ENCODE measurements around the gene ESPN.
"Not testable (repeated sequence)": the region's sequence is repeated elsewhere in the genome, so short reads cannot be mapped to it uniquely, and the experiment has no call there.

The ESPN gene

GRCh38 chr1:6486433-6487011, 61.9 kb downstream of the ESPN start:
- DNase-seq, result peak; percentile 90

- no peak for DNase-seq
Observed at GRCh38 chr1:6487804-6488484, 63.4 kb downstream of the ESPN start.

GRCh38 chr1:6488602-6489382, 64.2 kb downstream of the ESPN start:
- no peak for DNase-seq

- no peak for DNase-seq
Observed at GRCh38 chr1:6489383-6489765, 64.8 kb downstream of the ESPN start.

GRCh38 chr1:6489799-6490180, 65.2 kb downstream of the ESPN start:
- peak; percentile 76 for DNase-seq

- DNase-seq, result peak; percentile 43
Observed at GRCh38 chr1:6490181-6491080, 65.9 kb downstream of the ESPN start.

- DNase-seq, result no peak
Observed at GRCh38 chr1:6491081-6491449, 66.5 kb downstream of the ESPN start.

- no peak for DNase-seq
Observed at GRCh38 chr1:6491480-6491962, 66.9 kb downstream of the ESPN start, which contains the start of gene PLEKHG5. Gene PLEKHG5, minus strand, starts transcription at chr1:6491667. Its CDS starts 14,096 bp downstream, at chr1:6477571.

GRCh38 chr1:6491966-6492365, 67.4 kb downstream of the ESPN start:
- DNase-seq, result no peak

GRCh38 chr1:6493834-6494223, 69.3 kb downstream of the ESPN start:
- DNase-seq, result not testable (repeated sequence)

GRCh38 chr1:6494627-6495026, 70.1 kb downstream of the ESPN start:
- no peak for DNase-seq

GRCh38 chr1:6495041-6495441, 70.5 kb downstream of the ESPN start:
- peak; percentile 11 for DNase-seq

GRCh38 chr1:6495540-6496364, 71.2 kb downstream of the ESPN start:
- no peak for DNase-seq

GRCh38 chr1:6496365-6496721, 71.8 kb downstream of the ESPN start:
- no peak for DNase-seq

- DNase-seq, result no peak
Observed at GRCh38 chr1:6496890-6497214, 72.3 kb downstream of the ESPN start.

GRCh38 chr1:6497215-6497866, 72.8 kb downstream of the ESPN start:
- DNase-seq, result peak; percentile 51

GRCh38 chr1:6497867-6498575, 73.4 kb downstream of the ESPN start:
- no peak for DNase-seq

- no peak for DNase-seq
Observed at GRCh38 chr1:6498576-6499111, 74.1 kb downstream of the ESPN start.

GRCh38 chr1:6499296-6499695, 74.7 kb downstream of the ESPN start:
- no peak for DNase-seq

- no peak for DNase-seq
Observed at GRCh38 chr1:6500544-6501278, 76.1 kb downstream of the ESPN start.

Data from NCI-H1105 (cell line).